Activated T-helper 9 cell treated with anti-CD3 and anti-CD28 coated beads, Interleukin-2, amount 50 U/mL, for 16 hours (primary cell): ENCODE measurements around the gene SYNM.
"Not testable (repeated sequence)": the region's sequence is repeated elsewhere in the genome, so short reads cannot be mapped to it uniquely, and the experiment has no call there.

Source experiments
- DNase-seq: peaks from one replicate; pipeline ENCODE4 v3.0.0-alpha.2; 2020; ENCODE audit warnings: low read depth

SYNM gene

DNA sequence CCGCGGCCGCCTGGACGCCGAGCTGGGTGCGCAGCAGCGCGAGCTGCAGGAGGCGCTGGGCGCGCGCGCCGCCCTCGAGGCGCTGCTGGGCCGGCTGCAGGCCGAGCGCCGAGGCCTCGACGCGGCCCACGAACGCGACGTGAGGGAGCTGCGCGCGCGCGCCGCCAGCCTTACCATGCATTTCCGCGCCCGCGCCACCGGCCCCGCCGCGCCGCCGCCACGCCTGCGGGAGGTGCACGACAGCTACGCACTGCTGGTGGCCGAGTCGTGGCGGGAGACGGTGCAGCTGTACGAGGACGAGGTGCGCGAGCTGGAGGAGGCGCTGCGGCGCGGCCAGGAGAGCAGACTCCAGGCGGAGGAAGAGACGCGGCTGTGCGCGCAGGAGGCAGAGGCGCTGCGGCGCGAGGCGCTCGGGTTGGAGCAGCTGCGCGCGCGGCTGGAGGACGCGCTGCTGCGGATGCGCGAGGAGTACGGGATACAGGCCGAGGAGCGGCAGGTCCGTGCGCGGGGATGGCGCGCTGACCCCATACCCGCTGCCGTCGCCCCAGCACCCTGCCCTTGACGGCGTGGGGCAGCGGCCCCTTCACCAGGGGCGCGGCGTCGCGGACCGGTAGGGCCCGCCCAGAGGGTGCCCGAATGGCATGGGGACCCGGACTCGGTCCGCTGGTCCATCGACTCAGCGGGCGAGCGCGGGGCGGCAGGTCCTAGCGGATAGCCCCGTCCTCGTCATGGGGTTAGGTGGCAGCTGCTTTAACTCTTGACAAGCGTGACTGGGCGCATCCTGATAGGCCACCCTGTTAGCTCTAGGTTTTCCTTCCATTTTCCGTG lies 848 bp downstream of the SYNM start:
- DNase-seq, result no peak

DNA sequence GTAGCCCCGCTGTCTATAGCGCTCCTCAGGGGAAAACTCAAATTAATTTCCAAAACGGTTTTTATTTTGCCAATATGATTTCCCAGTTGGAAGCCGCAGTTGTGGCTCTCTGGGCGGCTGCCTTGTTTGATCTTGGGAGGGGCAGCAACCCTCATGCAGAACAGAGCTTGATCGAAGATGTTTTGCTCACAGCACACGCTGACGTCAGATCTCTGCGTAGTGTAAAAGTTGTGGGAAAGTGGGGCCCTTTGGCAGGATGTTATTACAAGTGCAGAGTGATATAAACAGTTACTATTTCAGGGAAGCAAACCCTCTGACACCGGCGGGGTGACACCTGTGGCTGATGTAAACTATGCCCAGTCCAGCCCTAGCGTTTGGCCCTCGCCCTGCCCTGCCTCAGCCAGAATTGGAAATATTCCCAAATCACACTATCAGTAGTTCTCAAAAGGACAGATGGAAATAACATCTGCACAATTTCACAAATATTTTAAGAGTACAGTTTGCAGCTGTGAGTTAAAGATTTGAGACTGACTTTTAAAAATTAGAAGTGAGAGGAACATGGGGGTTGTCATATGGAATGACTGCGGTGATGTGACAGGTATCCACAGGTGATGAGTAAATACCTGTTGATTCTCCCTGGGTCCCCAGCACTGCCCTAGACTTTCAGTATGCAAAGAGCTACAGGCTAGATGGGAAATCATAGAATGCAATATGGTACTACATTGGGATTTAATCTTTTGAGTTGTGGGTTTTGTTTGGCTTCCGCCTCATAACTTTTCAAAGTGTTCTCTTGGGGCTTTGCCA lies 1.7 kb downstream of the SYNM start:
- no peak for DNase-seq

DNA sequence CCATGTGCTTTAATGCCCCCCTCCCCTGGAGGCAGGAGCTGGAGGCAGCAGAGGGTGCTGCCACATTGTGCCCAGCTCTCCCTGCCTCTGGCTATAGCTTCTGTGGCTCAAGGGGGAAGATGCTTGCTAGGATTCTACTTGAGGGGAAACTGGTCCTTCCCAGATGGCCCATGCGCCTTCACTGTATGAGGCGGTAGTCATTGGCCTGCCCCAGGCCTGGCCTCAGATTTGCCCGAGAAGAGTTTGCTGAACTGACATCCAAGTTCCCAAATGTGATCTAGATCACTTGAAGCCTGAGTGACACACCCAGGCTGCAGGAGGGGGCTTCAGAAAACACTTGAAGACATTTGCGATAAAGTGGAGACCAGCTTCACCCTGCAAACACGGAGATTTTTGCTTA lies 4.1 kb downstream of the SYNM start:
- DNase-seq, result no peak

DNA sequence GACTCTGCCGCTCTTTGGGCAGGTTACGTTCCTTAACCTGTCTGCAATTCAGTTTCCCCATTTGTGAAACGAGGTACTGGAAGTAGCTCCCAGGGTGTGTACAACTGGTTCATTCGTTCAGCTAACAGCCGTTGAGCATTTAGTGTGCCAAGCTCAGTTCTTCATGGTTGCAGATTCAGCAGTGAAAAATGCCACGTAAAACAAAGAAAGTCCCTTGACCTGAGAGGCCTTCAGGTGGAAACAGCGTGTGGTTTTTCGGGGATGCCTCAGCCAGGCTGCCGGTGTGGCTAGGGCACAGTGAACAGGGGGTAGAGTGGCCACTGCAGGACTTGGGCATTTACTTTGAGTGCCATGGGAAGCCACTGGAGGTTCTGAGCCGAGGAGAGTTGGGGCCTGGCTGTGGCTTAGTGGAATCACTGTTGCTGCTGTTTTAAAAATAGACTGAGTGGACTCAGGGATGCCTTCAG lies 4.7 kb downstream of the SYNM start:
- DNase-seq, result no peak

DNA sequence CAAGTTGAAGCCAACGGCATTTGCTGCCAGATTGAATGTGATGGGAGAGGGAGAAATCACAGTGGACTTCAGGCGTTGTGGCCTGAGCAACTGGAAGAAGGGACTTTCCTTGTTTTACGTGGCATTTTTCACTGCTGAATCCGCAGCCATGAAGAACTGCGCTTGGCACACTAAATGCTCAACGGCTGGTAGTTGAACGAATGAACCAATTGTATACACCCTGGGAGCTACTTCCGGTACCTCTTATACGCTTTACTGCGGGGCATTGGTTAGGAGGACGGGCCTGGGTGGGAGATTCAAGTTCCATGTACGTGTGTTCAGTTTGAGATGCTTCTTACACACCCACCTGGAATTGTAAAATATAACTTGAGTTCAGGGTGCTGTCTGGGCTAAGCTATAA lies 5.2 kb downstream of the SYNM start:
- DNase-seq, result no peak

DNA sequence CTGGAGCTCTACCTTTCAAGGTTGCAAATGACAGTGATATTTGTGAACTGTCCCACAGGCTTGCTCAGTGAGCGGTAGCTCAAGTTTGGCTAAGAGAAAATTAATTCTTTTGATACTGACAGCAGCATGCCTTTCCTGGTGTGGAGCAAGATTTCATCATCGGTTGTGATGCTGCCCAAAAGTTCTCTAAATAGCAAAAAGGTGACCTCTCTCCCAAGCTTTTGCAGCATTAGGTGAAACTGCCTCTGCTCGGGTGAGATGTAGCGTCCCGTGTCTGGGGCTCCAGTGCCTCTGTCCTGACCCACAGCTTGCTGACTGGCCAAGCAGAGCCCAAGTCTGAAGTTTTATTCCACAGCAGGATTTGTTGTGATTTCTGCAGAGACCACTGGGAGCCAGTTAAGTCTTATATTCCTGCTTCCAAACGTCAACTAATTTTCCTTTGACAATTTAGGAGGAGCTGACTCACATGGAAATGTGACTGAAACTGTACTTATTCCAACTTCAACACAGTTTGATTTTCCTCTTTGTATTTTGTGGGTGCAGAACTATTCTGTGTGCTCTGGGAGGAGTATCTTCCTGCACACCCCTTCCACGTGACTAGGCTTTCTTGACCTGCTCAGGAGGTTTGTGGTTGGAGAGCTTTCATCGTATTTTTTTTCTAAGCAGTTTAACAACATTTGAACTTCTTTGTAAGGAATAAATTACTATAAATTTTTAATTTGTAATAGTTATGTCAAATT lies 5.9 kb downstream of the SYNM start:
- no peak for DNase-seq

DNA sequence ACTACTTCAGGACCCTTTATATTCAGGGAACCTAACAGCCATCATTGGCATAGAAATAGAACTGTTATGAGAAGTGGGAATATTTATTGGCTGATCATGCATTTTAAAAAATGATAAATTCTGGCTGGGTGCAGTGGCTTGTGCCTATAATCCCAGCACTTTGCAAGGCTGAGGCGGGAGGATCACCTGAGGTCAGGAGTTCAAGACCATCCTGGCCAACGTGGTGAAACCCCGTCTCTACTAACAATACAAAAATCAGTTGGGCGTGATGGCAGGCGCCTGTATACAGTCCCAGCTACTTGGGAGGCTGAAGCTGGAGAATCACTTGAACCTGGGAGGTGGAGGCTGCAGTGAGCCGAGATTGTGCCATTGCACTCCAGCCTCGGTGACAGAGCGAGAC lies 6.8 kb downstream of the SYNM start:
- DNase-seq, result not testable (repeated sequence)

DNA sequence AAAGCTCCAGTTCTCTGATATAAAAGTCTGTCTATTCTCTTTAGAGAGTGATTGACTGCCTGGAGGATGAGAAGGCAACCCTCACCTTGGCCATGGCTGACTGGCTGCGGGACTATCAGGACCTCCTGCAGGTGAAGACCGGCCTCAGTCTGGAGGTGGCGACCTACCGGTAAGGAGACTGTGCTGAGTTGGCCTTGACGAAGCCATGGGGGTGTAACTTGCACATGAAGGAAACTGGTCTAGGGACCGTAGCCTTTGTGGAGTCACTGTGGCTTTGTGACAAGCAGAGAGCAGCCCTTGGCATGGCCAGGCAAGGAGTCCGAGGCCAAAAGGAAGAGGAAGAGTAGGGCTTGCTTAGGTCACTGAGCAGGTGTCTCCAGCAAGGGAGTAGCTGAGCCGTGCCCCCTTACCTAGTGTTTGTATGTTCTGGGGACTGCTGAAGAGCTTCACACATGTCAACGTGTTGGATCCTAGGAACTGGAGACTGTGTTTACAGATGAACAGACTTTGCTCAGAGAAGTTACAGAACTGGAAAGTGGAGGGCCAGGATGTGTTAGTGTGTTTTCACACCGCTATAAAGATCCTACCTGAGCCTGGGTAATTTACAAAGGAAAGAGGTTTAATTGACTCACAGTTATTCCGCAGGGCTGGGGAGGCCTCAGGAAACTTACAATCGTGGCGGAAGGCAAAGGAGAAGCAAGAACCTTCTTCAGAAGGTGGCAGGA lies 8.8 kb downstream of the SYNM start:
- DNase-seq, result no peak

DNA sequence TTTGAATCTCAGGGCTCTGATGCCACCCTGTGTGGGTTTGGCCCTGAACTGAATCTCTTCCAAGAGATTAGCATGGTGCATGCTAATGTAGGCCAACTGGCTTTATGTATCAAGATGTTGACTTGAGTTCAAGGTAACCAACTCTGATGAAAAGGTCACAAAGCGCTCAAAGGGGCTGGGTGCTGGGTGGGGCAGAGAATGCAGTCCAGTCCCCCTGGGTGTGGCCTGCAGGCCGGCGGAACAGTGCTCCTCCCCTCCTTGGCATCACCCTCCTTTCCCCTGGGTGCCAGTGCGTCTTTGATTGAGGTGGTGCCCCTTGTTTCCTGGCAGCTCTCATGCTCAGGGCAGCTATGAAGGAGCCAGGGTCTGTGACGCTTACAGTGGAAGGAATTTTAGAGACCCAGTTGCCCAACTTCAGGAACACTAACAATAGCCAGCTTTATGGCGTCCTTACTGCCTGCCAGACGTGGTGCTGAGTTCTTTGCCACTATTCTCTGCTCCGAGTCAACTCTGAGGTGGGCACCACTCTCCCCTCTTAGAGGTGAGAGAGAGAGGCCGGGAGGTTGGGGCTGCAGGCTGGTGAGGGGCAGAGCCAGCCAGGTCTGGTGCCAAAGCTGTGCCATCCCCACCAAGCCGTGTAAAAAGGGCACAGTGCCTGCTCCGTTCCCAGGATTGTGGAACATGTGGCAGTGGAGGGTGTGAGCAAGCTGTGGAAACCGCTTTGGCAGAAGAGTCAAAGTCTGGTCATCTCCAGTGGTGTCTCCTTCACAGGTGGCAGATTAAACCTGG lies 9.8 kb downstream of the SYNM start:
- no peak for DNase-seq

DNA sequence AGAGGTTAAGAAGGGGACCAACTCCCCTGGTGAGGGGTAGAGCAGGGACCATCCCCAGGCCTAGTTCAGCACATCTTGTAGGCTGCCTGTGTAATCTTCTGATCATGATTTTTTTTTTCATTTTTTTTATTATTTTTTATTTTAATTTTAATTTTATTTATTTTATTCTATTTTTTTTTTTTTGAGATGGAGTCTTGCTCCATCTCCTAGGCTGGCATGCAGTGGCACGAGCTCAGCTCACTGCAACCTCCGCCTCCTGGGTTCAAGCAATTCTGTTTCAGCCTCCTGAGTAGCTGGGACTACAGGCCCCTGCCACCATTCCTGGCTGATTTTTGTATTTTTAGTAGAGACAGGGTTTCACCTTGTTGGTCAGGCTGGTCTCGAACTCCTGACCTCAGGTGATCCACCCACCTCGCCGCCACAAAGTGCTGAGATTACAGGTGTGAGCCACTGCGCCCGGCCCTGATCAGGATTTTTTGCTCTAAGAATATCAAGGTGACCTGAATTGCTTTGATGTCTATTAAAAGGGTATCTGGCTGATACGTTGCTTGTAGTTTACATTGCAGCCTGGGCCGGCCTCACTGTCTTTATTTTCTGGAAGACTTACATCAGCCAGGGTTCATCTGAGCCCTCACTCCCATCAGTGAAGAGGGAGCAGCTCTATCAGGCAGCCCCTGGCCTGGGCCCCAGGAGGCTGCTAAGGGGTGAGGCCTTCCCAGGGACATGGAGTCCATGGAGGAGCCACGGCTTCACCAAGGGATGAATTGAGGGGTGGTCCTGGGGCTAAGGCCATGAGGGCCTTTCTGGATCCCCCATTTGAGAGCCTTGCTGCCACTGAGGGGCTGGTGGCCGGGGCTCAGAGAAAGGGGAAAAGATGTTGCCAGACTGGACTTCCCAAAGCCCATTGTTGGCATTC lies 10.7 kb downstream of the SYNM start:
- no peak for DNase-seq

DNA sequence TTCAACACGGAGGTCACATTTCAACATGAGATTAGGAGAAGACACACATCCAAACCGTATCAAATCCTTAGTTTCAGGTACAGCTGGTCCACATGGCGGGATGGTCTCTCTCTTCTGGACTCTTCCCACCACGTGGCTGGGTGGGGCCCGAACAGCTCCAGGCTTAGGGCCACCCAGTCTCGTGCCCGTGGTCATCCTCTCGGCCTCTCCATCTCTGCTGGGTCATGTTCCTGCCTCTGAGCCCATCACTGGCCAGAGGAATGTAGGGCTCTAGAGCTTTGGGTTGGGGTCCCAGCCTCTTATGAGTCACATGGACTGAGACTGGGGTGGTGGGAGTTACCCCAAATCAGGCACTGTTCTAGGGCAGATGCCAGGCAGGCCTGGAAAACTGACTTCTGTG lies 12.2 kb downstream of the SYNM start:
- no peak for DNase-seq

DNA sequence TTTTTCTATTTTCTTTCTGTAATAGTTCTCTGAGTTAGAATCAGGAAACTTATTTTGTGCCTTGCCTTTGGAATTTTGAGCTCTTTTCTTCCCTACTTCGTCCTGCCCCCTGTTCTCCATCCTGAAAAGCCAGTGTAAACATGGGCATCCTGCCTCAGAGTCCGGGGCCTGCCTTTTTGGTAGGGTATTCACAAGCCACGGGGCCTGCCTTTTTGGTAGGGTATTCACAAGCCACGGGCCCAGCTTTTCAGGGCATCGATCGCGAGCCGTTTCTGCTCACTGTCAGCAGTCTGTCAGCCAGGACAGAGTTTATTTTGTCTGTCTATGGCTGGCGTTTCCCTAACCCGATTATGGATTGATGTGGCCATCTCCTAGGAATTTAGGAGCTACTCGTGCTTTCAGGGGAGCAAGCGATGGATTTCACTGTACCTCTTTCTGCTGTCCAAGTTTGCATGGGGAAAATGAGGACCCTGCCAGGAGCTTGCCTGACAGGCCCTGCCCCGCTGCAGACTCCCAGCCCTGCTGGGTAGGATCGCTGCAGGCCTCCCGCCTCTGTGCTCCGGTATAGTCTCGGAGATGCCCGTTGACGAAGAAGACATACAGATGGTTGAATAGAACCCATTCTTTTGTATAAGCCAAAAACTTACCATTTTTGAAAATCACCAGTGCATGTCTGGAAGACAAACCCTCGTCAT lies 12.8 kb downstream of the SYNM start:
- no peak for DNase-seq

DNA sequence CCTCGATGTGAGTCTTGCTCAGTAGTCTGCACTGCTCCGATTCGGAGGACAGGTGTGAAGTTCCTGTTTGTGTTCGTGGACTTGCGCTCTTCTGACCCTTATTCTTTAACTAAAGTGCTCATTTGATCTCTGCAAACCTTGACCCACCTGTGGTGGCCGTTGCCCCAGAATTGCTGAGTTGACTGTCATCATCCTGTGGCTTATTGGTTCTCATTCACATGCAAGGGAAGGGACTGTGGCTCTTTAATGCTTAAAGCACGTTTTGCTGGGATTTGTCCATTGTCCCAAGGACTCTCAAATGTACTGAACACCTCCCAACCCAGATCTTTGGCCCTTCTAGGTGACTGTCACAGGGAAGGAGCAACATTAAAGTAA lies 13.4 kb downstream of the SYNM start:
- no peak for DNase-seq

DNA sequence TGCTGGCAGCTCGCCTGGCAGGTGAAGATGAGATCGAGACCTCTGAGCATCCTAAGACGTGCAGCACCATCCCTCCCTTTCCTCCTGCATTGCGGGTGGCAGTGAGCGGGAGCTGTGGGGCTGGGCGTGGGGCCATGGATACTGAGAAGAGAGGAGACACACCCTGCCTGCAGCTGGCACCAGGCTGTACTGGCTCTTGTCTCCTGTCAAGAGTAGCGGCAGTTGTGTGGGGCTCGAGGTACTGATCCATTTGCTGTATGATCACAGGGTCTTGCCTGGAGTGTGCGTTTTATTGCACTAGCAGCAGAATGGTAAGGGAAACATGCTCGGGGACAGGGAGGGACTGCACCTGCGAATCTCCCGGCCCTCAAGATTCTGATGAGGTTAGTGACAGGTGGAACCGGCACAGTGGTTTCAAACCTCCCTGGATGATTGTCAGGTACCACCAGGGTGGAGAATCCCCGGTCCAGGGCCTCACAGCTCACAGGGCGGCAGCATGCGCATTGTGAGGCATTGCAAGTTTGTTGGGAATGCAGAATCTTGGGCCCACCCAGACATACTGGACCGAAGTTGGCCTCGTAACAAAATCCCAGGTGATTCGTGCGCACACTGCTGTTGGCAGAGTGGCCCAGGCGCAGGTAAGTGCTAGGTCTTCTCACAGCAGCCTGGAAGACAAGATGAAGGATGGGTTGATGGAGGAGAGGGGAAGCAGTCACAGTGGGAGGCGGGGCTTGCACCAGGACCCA lies 14.1 kb downstream of the SYNM start:
- DNase-seq, result no peak

DNA sequence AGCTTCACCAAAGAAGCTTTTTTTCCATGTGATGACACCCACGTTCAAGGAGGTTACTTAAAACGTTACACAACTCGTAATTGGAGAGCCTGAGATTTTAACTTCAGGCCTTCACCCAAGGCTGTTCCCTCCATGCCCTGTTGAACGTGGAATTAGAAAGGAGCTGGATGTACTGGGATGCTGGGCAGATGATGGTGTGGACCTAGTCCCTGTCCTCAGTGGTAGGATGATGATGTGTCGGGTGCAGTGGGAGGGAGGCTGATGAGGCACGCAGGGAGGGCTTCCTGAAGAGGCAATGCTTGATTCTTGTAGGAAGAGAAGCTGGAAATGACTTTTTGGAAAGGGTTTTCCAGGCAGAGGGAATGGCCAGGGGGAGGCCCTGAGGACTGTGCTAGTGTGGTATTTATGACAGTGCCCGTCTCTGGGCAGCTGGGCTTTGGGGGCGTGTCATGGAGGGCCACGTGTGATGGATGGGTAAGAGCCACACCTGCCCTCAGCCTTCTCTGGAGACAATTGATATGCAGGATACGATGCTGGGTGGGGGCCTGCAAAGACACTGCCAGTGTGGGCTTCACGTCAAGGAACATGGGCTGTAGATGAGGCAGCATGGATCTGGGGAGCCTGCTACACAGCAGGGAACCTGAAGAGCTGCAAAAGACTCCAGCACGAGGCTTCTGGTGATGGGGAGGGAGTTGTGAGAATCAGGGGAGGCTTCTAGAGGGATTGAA lies 15.3 kb downstream of the SYNM start:
- DNase-seq, result no peak

DNA sequence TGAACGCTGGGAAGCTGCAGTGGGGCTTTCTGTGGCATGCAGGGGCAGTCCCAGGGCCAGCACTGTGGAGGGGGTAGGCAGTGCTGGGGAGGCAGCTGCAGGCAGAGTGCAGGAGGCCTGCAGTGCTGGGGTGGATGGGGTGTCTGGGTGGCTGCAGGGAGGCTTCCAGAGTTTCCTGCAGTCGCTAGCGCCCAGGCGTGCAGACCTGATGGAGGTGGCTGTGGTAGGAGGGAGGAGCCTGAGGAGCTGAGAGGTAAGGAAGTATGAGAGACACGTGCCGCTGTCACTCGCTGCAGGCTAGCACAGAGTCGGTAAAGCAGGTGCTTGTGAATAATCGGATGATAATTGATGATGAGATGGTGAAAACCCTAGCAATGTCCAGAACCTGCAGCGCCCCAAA lies 16.3 kb downstream of the SYNM start:
- DNase-seq, result no peak

DNA sequence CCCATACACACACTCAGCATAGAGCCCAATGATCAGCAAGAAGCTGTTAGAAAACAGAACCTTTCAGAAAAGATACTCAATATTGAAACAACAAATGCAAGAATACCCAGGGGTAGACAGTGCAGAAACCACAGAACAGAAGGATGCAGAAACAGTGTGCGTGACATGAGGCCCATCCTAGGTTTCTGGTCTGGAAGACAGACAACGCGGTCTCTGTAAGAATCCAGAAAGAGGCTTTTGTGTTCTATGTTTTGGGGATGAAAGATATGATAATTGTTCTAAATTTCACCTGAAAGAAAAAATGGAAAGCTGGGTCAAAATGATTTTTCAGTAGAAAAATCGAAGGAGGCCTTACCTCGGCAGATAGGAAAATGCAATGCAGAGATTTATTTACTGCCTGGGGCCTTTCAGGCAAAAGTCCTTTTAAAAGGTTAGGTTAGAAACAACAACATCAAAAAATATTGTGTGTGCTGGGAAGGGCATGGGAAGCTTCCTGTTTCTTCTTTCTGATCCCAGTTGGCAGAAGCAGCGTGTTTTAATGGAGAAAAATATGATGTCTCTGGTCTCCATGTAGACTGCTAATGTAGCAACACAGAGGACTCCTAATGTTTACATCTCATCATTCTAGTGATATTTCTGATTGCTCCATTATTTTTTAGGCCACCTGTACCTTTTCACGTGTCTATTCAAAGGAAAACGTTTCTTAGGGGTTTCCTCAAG lies 17.0 kb downstream of the SYNM start:
- no peak for DNase-seq
